Measurements from ENCODE around the gene SUFU.
"Not testable (repeated sequence)": the region's sequence is repeated elsewhere in the genome, so short reads cannot be mapped to it uniquely, and the experiment has no call there.

SUFU gene

DNA sequence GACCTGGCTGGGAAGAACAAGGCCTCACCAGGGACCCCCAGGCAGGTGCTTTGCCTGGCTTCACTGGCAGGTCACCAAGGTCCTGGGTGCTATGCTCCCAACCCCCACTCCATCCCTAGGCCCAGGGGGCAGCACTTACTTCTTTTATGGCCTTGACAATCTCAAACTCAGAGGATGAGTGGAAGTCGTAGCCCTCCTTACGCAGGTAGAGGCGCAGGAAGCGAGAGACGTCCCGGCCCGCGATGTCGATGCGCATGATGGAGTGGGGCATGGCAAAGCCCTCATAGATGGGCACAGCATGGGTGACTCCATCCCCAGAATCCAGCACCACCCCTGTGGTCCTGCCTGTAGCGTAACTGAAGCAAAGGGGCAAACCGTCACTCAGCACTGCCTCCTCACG is 19.8 kb upstream of the SUFU start:
- no peak for DNase-seq

DNA sequence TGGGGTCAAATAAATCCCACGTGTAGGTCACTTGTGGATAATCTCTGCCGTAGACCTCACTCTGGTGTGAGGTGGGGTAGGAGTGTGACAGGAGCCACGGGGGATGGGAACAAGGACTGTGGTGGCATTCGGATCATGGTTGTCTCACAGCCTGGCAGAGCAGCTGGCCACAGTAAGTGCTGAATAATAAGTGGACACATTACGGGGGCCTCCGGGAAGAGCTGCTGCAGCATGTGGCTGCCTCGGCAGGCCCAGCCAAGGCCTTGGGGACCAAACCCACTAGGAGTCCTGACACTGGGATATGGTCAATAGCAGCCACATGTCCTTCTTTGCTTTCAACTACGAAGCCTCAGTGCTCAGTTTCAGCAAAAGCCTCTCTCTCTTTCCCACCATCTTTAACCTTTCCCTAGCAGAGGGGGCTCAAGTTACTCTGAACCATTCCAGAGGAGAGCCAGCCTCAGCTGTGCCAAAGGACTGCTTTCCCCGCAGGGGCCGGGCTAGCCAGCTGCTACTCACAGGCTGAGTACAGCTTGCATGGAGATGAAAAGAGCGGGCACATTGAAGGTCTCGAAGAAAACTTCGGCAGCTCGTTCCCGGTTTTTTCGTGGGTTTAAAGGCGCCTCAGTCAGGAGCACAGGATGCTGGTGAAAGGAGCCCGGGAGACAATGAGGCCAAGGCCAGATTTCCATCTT is 18.5 kb upstream of the SUFU start:
- DNase-seq, result no peak

DNA sequence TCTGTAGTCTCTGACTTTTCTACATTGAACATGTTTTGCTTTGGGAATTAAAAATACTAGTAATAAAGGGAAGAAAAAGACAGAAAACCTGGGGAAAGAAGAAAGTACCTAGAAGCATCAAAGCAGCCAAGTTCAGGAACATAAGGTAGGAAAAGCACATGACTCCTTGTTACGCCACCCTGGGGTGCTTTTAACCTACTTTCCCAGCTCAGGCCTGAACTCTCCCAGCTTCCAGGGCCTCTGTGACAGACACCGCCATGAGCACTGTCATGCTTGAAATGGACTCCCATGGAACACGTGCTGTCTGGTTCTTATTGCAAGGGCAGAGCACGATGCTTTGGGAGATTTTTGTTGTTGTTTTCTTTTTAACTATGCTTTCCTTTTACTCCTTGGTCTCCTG is 12.6 kb upstream of the SUFU start:
- no peak for DNase-seq

DNA sequence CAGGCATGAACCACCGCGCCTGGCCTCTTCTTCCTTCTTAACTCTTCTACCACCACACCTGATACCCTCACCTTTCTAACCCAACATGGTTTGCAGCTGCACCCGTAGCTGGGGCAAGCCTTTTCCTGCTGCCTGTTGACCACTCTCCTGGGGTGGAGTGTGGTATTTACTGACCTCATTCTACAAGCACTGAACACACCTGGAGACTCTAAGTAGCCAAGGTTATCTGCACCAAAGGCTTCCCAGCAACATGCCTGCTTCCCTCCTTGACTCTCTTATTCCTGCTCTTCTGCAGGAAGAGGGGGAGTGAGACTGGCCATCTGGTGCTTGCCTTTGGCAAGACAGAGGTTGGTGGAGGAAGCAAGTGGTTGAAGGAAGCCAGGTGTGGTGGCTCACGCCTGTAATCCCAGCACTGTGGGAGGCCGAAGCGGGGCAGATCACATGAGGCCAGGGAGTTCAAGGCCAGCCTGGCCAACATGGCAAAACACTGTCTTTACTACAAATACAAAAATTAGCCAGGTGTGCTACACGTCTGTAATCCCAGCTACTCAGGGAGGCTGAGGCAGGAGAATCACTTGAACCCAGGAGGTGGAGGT is 11.3 kb upstream of the SUFU start:
- DNase-seq, result no peak

DNA sequence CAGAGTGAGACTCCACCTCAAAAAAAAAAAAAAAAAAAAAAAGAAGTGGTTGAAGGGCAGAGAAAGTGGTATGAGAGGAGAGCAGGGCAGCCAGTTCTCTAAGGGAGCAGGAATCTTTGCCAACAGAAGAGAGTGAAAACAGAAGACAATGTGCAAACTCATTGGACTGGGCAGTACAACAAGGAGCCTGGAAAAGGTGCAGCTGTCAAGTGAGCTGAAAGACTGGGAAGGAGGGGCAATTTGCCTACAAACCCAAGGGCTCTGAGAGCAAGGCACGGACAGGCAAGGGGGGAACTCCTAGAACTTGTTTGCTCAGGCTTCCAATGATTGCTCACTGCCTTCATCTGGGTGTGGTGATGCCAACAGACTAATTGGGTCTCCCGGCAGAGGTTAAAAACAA is 10.8 kb upstream of the SUFU start:
- DNase-seq, result no peak

DNA sequence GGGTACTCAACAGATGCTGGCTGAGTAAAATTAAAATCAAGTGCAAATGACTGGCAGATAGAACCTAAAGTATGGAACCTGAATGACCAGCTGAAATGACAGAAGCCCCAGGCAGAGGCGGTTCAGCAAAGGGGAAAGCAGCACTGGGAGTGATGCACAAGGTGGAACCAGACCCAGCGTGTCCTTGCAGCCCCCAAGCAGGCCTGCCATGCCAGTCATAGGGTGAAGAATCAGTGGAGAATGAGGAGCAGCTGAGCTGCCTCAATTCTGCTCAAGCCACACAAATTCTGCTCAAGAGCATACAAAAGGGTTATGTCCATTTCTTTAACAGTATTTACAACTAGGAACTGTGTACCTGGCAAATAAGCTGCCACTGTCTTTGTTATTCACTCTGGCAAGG is 10.0 kb upstream of the SUFU start:
- DNase-seq, result no peak

DNA sequence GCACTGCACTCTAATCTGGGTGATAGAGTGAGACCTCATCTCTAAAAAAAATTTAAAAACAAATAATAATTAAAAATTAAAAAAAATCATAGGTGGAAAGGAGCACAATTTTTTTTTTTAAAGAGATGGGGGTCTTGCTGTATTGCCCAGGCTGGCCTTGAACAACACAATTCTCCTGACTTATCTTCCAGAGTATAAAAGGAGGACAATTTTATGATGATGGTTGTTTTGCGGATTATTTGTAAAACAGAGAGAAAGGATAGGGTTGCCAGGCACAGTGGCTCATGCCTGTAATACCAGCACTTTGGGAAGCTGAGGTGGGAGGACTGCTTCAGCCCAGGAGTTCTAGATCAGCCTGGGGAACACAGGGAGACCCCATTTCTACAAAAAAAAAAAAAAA is 6.2 kb upstream of the SUFU start:
- no peak for DNase-seq

DNA sequence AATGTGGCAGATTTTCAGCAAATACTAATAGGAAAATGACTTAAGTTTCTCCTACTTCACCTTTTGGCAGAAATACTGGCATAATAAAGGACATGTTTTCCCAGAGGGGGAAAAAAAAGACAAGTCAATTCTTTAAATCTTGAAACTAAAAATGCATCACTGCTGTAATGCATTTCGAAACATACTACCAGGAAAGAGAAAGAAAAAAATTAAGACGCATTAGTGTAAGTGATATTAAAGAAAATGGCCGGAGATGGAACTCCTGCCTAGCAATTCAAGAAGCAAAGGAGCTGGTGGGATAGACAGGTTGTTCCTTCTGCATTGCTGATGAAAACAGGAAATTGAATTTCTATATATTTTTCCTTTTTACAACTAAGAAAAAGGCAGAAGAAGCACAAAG is 4.4 kb upstream of the SUFU start:
- DNase-seq, result no peak

DNA sequence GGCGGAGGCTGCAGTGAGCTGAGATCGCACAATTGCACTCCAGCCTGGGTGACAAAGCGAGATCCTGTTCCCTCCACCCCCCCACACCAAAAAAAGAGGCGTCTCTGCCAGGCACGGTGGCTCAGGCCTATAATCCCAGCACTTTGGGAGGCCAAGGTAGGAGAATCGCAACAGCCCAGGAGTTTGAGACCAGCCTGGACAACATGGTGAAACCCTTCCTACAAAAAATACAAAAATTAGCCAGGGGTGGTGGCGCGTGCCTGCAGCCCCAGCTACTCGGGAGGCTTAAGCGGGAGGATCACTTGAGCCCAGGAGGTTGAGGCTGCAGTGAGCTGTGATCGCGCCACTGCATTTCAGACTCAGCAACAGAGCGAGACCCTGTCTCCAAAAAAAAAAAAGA is 3.1 kb upstream of the SUFU start:
- not testable (repeated sequence) for DNase-seq

DNA sequence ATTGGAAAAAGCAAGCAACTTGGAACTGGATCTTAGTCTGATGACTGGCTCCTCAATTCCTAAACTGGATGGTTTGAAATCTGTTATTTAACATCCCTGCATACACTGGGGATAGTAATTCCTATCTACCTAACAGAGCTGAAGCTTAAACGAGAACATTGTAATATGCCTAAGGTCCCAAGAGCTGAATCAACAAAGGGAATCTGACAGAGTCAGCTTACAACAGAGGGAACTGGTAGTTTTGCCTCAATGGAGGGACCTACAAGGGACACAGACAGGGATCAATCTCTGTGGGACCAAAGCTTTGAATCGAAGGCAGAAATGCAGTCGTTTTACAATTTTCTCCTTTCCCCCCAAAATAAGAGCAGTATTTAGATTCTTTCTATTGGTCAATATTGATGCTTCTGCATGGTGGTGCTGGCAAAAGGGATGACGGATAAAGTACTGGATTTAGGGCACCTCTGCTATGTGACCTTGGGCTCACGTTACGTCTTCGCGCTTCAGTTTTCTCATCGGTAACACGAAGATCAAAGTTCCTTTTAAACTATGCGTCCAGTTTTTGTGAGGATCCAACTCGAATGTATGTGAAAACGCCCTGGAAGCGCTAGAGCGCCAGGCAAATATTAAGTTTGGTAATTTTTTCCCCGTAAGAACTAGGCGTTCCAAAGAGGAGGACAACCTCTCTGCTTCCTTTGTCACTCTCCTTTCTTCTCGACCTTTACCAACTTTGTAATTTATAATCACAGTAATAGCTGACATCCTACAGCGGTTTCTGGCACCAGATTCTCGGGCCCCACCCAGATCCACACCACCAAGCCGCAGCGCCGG is 2.4 kb upstream of the SUFU start:
- no peak for DNase-seq

DNA sequence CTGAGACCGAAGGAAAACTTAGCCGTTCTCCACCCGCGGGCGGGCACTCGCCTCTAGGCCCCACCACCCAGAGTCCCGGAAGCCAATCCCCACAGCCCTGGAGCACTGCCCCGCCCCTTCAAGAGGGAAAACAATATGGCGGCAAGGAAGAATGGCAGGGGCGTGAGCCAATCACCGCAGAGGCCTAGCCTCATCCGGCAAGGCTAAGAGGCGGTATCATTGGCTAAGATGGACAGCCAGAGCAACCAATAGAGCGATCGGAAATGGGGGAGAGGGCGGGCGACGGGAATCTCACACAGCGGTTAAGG is 1.8 kb upstream of the SUFU start:
- DNase-seq, result peak; percentile 100

DNA sequence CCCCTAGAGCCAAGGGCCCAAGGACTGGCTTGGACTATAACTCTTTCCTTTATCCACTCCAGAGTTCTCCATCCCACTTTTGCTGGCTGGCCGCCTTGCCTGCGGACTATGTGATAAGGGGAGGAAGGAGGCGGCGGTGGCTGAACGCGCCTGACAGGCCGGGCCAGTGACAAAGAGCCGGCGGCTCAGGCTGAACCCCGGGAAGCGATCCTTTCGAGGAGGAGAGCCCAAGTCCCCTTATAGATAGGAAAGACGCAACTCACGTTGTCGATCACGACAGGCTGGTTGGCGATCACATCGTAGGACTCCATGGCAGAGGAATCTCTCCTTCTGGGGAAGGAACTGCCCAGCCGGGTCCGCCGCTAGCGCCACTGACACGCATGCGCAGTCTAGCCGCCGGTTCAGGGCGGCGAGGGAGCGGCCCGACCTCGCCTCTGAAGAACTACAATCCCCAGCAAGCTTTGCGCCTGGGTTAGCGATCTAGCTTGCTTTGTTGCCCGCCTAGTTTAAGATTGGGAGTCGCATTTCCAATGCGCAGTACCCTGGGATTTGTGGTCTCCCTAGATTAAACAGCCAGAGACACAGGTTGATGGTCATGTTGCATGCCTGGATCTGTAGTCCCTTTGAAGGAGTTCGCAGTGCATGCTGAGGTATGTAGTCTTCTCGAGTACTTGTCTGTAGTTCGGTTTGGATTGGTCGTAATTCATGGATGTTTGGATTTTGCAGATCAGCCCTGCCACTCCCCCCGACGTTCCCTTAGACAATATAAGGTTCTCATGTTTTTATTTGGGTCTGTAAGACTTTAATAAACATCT is 1.2 kb upstream of the SUFU start, which contains the start of gene ACTR1A:
Gene ACTR1A (minus strand): TSS at position 376 of the 815 bp plus-strand sequence. CDS start 65 bp downstream, at position 311.
- DNase-seq, result peak; percentile 100

DNA sequence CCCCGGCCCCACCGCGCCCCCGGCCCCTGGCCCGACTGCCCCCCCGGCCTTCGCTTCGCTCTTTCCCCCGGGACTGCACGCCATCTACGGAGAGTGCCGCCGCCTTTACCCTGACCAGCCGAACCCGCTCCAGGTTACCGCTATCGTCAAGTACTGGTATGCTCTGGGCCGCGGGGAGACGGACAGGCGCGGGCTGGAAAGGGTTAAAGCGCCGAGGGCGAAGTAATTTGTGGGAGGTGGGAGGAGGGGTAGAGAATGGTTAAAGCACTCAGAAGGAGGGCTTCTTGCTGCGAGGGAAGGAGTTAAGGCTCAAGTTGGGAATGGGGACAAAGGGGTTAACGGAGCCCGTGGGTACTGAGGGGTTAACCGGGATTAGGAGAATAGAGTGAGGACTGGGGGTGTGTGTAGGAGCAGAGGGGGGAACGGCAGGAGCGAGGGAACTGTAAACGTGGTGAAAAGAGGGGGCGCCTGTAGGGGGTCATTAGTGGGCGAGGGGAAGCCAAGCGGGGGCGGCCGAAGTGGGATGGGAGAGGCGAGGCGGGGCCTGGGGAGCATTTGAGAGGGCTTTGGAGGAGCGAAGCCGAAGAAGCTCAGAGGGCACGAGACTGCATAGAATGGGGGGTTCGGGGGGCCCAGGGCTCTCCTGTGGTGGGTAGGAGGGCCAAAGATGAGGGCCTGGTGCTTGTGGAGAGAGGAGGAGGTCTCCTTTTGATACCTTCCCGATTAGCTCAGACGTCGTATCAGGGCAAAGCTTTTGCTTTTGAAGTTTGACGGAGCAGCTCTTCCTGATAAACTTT is 605 bp downstream of the SUFU start:
- peak; percentile 89 for DNase-seq

DNA sequence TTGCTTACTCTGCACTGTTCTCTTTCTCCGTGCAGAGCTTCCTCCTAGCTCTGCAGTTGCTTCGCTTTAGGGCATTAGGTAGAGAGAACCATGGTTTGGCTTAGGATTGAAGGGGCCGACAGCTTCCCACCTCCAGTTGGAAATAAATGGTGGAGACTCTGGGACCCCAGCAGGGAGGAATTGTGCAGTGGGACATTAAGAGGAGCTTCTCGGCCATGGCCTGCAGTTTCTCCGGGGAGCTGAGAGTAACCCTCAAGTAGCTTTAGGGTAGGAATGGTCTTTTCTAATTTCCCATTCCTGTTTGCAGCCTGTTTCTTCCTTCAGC is 1.2 kb downstream of the SUFU start:
- no peak for DNase-seq

DNA sequence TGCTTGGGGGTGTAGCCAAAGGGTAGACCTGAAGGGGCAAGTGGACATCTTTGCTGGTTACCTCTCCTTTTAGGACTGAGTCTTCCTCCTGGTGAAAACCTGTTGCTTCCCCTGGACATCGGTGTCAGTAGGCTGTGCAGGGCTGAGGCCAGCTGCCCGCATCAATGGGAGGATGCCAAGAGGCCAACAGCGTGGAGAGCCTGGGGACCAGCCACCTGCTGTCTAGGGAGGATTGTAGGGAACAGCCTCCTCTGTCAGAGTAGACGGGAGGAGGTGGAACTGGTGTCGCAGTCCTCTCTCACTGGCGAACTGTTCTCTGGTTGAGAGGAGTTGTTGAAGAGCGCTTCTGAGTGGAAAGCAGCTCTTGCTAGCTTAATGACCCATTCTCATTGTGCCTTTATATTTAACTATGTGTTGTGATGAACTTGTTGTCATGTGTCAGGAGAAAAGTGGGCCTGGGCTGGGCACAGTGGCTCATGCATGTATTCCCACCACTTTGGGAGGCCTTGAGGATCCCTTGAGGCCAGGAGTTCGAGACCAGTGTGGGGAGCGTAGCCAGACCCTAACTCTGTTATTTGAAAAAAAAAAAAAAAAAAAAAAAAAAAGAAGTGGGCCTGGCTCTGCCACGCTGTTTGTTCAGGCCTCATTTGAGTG is 1.8 kb downstream of the SUFU start:
- peak; percentile 38 for DNase-seq

DNA sequence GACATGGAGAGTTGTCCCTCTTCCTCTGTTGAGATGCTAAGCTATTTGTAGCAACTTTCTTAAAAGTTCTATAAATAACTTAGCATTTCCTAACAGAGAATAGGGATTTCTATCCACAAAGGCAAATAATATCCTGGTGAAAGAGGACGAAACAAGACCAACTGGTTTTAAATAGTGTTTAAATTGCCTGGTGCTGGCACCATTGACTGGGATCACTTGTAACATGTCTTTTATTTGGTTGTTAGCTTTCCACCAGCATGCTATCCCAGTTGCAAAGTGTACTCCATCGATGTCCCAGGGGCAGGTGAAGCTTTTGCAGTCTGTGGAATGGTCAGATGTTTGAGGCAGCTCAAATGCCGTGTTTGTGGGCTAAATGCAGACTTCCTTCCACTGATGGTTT is 3.7 kb downstream of the SUFU start:
- DNase-seq, result no peak

DNA sequence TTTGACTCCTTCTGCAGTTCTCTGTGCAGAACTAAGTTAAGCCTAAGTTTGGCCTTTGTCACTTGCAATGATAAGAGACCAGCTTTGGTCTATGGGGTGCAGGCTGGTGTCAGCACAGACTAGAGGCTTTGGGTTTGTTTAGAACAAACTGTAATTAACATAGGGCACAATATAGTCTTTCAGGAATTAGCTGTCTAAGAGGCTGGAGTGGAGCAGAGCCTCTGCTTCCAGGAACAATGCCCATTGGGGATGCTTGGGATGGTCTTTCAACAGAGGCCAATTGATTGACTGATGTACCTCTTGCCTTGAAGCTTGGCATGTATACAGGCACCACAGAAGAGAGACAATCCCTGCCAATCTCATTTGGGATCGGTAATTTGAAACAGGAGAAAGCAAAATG is 4.7 kb downstream of the SUFU start:
- DNase-seq, result no peak

DNA sequence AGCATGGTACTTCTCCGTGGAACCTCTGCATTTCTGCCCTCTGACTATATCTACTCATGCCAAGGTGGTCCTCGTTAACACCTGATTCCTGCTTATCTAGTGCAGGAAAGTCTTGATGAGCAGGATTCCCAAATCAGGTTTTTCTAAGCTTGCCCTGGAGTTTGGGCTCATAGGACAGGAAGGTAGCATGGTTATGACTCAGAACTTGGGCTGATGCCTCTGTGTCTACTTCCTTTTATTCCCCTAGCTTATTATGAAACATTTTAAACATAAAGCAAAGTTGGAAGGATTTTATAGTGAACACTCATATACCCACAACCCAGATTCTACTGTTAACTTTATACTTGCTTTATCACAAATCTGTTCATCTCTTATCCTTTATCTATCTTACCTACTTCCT is 5.6 kb downstream of the SUFU start:
- DNase-seq, result no peak

DNA sequence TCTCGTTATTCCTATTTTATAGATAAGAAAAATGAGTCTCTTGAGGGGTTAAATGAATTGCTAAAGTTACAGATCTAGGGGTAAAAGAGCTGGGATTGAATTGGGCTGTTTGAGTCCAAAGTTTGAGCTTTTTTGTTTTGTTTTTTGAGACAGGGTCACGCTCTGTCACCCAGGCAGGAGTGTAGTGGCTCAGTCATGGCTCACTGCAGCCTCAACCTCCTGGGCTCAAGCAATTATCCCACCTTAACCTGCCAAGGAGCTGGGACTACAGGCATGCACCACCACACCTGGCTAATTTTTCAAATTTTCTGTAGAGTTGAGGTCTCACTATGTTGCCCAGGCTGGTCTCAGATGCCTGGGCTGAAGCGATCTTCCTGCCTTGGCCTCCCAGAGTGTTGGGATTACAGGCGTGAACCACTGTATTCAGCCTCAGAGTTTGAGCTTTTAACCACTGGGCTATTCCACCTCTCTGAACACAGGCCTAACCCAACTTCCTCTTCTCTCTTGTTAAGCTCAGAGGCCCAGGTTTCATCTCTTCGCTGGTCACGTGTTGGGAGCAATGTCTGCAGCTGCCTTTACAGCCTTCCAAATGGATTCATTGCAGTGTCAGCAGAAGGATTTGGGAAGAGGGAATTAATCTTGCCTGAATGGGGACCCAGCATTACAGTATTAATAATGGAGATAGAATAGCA is 8.0 kb downstream of the SUFU start:
- DNase-seq, result no peak

DNA sequence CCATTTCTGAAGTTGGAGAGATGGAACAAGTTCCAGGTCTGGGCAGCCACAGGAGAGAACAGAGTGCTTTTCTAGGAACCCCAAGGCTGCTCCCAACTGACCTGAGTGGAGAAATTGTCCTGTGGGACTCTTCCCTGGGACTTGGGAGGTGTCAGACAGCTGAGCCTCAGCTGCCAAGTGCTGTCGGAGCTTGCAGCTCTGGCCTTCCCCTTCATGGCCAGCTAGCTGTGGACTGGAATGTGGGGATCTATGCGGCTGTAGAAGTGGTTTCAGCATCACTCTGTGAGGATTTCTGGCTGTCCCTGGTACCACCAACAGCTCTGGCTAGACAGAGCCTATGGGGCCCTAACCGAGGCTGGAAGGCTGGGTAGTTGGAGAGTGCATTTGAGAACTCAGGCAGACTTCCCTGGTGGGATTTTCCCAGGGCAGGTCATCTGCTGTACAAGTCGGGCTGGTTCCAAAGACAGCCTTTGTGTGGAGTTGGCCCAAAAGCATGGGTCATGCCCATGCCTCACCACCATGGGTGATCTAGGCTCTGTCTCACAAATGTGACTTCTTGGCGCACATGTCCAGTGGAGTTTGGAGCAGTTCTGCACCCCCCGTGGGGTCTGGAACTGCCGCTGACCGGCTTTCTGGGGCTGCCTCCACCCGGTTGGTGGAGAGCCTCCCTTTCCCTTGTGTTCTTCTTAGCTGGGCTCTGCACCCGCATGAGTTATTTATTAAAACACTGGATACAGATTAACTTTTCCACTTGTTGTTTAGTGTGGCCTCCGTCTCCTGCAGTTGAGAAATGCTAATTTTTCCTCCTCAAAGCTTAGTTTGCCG is 10.9 kb downstream of the SUFU start:
- no peak for DNase-seq

DNA sequence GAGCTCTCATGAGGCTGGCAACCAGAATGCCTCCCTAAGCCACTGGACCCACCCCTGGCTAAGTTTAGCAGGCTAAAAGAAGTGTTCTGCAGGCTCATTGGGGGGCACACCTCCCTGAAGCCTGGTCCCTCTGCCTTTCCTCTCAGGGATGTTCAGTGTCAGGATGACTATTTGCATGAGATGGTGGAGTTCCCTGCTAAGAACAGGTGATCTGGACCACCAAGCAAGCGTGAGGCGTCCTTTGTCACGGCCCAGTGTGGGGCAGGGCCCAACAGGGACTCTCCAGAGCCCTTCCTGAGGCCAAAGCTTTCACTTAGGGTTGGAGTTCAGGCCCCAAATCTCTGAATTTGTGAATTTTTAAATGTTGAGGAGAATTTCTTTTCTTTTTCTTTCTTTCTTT is 12.0 kb downstream of the SUFU start:
- no peak for DNase-seq
